HTR-8/SVneo (cell line): Measurements from ENCODE around the gene HOXC6.
A peak's percentile ranks its signal among the peaks of the same experiment; 100 is the strongest.

Experiments
- DNase-seq: peaks from one replicate; pipeline ENCODE4 v3.0.0; 2011; ENCODE audit warnings: low spot score, mixed read lengths; ENCODE audit not compliant: insufficient read length
- FAIRE-seq: peaks from 2 replicates; lab custom pipeline; 2011; peaks lifted over from hg19 to GRCh38; lab: Jason Lieb, UNC

HOXC6 gene

GRCh38 chr12:54025499-54026405, 2.5 kb upstream of the HOXC6 start:
- DNase-seq (no peak), FAIRE-seq (no peak)

DNA sequence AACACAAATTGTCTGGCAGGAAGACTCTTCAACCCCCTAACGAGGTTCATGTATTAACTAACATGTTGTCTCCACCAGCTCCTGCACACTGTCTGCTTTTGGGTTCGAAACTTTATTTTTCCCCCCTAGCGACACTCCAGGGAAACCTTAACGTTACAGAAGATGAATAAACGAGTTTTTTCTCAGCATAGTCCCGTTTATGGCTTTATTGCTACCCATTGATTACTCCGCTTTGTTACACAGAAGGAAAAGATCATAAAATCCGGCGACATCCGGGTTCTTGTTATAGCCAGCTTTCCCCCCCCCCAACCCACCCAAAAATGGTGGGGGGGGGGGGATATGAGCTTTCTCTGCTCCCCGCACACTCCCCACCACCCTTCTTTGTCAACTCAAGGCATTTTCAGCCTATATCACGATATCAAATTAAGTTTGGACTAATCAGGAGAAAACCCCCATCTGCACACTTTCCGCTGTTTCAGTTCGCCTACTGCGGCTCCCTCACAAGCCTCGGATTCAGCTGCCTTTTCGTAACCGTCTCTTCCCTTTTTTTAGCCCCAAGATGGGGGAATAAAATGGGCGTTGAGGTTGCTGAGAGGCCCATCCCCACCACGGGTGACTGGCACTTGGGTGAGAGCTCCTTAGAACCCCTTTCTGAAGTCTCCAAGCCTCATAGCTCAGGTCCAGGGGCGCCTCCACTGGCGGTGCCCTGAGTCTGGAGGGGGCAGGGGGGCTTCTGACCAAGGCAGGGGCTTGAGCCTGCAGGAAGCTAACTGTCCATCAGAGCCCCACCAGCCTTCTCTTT, 1.4 kb upstream of the HOXC6 start:
- FAIRE-seq (no peak), DNase-seq (no peak)

DNA sequence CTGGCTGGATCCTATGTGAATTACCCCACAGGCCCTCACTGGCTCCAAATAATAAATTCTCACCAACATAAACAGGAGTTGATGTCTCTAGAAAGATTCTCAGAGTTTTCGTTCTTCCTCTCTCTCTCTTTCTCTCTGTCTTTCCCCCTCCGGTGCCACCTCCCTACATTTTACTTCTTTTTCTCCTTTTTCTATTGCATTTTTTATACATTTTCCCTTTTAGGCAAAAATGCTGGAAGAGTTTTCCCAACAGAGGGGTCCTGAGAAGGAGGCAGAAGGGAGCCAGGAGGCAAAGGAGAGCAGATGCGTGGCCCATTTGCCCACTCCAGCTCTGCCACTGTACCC, 826 bp upstream of the HOXC6 start:
- FAIRE-seq (no peak), DNase-seq (no peak)

DNA sequence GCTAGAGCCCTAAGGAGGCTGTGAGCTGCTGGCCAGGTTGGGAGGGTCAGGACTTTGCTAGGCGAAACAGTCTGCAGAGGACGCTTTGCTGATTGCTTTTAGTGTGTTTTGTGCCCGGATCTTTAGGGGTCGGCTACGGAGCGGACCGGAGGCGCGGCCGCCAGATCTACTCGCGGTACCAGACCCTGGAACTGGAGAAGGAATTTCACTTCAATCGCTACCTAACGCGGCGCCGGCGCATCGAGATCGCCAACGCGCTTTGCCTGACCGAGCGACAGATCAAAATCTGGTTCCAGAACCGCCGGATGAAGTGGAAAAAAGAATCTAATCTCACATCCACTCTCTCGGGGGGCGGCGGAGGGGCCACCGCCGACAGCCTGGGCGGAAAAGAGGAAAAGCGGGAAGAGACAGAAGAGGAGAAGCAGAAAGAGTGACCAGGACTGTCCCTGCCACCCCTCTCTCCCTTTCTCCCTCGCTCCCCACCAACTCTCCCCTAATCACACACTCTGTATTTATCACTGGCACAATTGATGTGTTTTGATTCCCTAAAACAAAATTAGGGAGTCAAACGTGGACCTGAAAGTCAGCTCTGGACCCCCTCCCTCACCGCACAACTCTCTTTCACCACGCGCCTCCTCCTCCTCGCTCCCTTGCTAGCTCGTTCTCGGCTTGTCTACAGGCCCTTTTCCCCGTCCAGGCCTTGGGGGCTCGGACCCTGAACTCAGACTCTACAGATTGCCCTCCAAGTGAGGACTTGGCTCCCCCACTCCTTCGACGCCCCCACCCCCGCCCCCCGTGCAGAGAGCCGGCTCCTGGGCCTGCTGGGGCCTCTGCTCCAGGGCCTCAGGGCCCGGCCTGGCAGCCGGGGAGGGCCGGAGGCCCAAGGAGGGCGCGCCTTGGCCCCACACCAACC, 1.5 kb downstream of the HOXC6 start:
- FAIRE-seq: no peak
- no peak for DNase-seq

GRCh38 chr12:54030442-54030801, 2.2 kb downstream of the HOXC6 start:
- FAIRE-seq: no peak
- DNase-seq: no peak

- no peak for FAIRE-seq
- no peak for DNase-seq
Measured at GRCh38 chr12:54030889-54031471, 2.7 kb downstream of the HOXC6 start.

GRCh38 chr12:54031480-54031879, 3.2 kb downstream of the HOXC6 start:
- DNase-seq (no peak), FAIRE-seq (no peak)

GRCh38 chr12:54032086-54032619, 3.9 kb downstream of the HOXC6 start:
- no peak for FAIRE-seq
- no peak for DNase-seq

- FAIRE-seq: no peak
- peak; percentile 69 for DNase-seq
Measured at GRCh38 chr12:54032627-54033100, 4.4 kb downstream of the HOXC6 start, which contains the start of gene HOXC5. Gene HOXC5, plus strand, starts transcription at chr12:54033050. Its CDS starts 73 bp downstream, at chr12:54033123.

GRCh38 chr12:54033106-54033979, 5.1 kb downstream of the HOXC6 start:
- DNase-seq: no peak
- no peak for FAIRE-seq

DNA sequence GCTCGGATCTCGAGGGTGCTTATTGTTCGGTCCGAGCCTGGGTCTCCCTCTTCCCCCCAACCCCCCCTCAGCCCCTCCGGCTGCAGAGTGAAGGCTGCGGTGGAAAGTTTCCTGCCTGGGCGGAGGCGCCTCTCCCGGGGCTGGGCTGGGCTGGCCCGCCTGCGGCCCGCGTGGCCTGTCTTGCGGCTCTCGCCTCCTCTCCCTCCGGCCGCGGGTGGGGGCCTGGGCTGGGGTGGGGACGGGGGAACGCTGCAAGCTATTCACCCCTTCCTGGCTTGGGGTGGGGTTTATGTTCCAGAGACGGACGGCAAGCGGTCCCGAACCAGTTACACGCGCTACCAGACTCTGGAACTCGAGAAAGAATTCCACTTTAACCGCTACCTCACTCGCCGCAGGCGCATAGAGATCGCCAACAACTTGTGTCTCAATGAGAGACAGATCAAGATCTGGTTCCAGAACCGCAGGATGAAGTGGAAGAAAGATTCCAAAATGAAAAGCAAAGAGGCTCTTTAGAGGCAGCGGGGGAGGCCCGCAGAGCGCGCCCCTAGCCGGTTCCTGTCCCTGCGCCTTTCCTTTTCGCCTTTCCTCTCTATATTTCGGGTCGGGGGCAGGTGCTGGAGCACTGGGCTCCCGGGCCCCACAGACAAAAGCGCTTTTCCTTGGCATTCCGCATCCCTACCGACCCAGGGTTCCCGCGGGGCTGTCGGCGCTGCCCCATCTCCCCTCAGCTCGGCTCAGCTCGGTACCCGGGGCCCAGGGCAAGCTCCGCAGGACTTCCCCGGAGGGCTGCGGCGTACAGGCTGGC, 5.9 kb downstream of the HOXC6 start:
- no peak for DNase-seq
- FAIRE-seq: no peak

DNA sequence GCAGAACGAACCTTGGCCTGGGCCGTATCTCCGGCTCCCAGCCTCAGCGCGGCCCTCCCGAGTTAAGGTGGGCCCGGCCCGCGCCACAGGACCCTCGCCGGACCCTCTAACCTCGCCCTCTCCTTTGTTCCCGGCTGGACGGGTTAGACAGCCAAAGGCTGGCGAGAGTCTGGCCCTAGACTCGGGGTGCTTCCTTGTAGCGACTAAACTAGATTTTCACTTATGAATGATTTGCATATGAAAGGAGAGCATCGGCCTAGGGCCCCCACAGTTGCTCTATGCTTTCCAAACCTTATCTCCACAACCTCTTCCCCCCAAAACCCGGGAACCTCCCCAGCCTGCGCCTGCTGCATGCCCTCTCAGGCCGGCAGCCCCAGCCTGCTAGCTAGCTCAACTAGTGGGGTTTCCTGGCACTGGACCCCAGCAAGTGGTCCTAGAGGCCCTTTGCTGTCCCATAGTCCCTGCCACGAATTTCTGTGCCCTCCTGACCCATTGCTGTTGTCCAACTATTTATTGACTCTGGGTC, 6.6 kb downstream of the HOXC6 start:
- DNase-seq: no peak
- FAIRE-seq: no peak

DNA sequence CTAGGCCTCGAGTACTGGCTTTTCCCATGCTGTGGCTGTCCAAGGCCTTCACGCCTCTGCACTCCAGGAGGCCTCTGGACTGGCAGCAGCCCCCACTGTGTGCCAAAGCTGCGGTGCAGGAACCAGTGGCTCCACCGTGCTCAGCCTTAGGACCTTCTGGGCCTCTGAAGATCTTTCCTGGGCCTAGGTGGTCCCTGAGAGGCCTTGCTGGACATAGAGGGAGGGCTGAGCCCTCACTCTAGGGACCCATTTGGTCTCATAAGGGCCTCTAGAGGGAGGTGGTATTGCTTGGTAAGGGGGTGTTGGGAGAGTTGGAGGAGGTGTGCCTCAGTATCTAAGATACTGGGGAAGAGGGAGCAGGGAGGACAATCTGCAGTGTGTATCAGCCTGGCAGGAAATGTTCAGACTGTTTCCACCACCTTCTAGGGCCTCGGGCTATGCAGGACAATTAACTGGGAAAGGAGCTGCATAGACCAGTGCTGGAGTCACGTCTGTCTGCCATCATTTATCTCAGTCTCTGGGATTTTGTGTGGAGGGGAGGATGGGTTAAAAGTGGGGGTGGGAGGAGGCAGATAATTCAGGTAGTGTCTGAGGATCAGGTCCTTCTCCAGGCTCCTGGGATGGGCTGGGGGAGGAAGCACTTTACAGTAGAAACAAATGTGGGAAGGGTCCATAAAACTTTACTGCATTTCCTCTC, 7.5 kb downstream of the HOXC6 start:
- no peak for FAIRE-seq
- DNase-seq: no peak

- DNase-seq (no peak), FAIRE-seq (no peak)
Measured at GRCh38 chr12:54036620-54037359, 8.6 kb downstream of the HOXC6 start.

DNA sequence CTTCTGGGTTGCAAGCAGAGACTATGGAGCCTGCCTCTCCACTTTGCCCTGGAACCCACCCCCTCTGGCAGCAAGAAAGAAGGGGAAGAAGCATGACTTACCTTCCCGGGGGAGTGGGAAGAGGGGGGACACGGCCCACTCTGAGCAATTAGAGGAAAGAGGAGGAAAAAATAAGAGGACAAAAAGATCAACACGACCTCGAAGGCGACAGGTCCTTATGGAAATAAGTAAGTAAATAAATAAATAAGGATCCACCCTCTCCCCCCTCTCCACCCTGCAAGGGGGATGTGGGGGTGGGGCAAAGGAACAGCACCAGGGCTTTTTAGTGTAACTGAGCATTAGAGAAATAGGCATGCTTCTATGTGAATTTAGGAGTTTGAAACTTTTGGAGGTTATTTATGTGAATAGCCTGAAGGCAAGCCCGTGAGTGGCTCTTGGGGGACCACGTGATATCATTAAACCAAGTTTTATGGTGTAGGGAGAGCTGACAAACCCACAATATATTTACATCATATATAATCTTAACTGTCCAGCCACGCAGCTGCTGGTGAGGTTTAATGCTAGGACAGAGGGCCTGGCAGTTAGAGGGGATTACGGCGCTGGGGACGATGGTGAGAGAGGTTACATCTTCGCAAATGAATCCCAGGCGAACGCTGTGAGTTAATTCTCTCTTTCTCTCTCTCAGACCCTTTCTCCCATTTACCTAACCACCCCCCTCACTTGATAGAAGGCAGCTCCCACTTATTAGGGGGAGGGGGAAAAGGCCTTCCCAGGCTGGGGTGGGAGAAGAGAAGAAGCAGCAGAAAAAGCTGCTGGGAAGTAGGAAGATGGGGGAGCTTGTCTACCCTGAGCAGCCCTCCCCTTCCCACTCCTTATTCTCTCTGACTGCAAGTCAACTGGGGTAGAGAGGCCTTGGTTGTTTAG, 9.4 kb downstream of the HOXC6 start:
- no peak for DNase-seq
- FAIRE-seq: no peak
